GM18867 (cell line): ENCODE measurements around the gene SH2D1A.
"Not testable (repeated sequence)": the region's sequence is repeated elsewhere in the genome, so short reads cannot be mapped to it uniquely, and the experiment has no call there.

Experiments used
- ATAC-seq: cut with Tn5 transposase; IDR thresholded peaks from one replicate; pipeline ENCODE4 v1.9.1; 2021; ENCODE audit warnings: mild to moderate bottlenecking, moderate library complexity; ENCODE audit not compliant: unreplicated experiment

SH2D1A gene

DNA sequence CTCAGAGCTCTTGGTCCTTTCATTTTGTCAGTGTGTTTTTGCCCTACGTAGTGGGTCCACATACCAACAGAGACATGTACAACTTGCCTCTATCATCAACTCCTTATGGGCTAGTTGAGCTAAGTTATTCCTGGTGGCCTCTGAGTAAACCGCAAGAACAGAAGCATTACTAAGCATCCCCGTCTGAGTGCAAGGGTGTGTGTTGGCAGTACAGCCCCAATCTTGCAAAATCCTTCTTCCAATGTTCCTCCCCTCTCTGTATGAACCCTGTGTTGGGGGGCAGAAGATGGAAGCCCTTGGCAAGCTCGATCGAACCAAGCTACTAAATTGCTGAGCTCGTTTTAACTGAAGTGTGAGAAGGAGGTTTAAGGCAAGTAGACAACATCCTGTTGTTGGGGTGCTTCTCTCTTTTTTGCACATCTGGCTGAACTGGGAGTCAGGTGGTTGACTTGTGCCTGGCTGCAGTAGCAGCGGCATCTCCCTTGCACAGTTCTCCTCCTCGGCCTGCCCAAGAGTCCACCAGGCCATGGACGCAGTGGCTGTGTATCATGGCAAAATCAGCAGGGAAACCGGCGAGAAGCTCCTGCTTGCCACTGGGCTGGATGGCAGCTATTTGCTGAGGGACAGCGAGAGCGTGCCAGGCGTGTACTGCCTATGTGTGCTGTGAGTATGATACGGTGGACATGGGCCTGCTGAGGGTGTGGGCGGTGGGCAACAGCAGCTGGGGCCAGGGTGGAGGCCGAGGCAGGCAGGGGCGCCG is at the start of gene SH2D1A:
Gene SH2D1A (plus strand): TSS at position 447 of the 760 bp plus-strand sequence. CDS start 80 bp downstream, at position 527.
- ATAC-seq: no peak

DNA sequence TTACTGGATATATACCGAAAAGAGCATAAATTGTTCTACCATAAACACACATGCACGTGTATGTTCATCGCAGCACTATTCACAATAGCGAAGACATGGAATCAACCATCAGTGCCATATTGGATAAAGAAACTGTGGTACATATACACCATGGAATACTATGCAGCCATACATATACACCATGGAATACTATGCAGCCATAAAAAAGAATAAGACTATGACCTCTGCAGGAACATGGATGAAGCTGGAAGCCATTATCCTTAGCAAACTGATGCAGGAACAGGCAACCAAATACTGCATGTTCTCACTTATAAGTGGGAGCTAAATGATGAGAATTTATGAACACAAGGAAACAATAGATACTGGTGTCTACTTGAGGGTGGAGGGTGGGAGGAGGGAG is 47.0 kb upstream of the SH2D1A start:
- not testable (repeated sequence) for ATAC-seq

DNA sequence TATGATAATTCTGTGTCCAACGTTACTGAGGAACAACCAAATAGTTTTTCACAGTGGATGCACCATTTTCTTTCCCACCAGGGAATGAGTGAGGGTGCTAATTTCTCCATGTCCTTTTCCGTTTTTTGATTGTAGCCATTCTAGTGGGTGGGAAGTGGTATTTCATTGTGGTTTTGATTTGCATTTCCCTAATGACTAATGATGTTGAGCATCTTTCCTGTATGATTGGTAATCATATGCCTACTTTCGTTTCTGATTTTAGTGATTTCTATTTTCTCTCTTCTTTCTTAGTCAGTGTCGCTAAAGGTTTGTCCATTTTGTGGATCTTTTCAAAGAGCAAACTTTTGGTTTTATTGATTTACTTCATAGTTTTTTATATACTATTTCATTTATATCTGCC is 46.0 kb upstream of the SH2D1A start:
- ATAC-seq: peak; percentile 62

DNA sequence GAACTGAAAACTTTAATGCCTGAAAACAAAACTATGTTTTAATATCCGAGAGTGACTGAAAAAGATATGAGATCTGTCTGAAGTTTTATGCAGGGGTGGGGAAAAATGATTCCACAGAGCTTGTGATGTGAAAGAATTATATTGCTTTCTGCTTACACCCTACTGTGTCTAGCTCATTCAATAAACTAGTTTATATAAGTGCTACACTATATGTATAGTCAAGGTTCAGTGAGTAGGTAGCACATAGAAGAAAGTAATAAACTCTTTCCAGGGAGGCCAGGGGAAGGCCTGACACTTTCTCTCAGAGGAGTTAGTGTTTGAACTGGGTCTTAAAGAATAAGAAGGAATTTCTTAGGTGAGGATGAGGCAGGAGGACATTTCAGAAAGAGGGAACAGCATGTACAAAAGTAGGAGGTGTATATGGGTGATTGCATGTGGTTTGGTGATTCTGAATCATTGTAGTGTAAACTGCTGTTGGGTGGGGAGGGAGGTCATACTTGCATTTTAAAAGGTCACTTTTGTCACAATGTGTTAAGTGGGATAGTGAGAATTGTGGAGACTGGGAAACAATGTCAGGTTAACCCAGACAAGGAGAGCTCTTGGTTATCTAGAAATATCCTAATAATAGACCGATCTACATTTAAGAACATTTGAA is 39.0 kb upstream of the SH2D1A start:
- no peak for ATAC-seq

DNA sequence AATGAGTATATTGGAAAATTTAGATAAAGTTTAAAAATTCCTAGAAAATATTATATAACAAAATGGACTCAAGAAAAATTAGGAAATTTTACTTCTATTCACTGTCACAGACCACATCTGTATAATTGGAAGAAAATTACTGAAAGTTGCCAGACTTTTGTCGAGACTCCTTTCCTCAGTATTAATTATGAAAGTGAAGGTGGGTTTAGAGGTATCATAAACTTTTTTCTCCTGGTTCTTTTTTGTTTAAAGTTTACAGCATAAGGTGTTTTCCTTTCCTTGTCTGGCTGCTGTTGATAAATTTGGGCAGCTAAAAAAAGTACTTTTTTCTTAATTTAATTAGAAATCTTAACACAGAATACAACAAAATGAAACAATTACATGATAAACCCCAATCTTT is 20.6 kb upstream of the SH2D1A start:
- no peak for ATAC-seq

DNA sequence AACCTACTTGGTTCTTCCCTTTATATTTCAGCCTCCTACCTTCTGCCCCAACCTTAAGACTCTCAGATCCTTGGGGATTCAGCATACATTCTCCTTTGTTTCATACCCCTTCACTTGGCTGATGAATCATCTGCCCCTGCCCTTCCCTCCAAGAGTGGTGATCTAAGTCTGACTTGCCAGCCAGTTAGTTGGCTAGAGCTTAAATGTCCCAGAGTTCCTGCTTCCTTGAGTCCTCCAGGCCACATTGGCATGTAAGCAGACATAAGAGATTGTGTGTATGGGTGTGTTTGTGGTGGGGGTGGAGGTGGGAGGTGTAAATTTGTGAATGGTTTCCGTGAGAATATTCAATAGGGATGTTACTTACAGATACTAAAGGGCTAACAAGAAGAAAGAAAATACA is 17.6 kb upstream of the SH2D1A start:
- ATAC-seq: no peak

DNA sequence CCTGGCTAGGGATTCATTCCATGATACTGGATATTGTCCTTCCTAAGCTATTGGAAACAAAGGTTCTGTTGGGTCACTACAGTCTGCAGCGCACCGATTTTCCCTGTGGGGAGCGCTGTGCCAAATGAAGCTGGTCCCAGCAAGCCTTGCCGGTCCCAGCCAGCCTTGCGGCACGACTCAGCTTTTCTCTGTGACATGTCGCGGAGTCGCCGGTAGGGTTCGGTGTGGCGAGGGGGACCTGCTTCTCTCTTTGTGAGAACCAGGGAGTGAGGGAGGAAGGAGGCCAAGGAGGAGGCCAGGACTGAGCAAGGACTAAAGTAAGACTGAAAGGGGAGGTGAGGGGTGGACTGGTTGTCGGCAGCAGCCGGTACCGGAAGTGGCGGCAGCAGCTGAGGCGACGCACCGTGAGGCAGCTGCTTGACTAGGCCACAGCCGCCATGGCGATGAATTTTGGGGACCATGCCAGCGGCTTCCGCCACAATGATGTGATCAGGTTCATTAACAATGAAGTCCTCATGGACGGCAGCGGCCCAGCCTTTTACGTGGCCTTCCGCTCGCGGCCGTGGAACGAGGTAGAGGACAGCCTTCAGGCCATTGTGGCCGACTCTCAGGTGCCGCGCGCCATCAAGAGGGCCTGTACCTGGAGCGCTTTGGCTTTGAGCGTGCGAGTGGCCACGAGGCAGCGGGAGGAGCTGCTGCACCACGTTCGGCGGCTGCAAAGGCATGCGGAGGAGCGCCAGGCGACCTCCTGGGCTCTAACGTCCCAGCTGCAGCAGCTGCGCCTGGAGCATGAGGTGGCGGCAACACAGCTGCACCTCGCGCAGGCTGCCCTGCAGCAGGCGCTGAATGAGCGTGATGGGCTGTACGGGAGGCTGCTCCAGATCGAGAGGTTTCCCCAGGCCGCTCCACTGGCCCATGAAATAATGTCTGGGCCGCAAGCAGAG is 13.6 kb upstream of the SH2D1A start, which contains the start of gene TEX13D:
Gene TEX13D (plus strand): TSS at position 180 of the 944 bp plus-strand sequence. CDS start 258 bp downstream, at position 438.
- no peak for ATAC-seq

DNA sequence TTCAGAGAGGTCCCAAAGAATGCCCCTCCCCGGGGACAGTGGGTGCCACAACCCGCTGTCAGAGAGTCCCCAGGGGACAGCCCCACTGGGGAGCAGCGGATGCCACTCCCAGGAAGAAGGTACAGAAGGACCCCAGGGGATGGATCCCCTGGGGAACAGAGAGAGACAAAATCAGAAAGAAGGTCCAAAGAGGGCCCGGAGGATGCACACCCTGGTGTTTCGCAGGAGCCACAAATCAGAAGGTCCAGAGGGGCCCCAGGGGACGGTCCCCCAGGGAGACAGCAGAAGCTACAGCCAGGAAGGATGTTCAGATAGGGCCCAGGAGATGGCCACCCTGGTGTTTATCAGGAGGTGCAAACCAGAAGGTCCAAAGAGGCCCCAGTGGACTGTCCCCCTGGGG is 12.5 kb upstream of the SH2D1A start:
- no peak for ATAC-seq

DNA sequence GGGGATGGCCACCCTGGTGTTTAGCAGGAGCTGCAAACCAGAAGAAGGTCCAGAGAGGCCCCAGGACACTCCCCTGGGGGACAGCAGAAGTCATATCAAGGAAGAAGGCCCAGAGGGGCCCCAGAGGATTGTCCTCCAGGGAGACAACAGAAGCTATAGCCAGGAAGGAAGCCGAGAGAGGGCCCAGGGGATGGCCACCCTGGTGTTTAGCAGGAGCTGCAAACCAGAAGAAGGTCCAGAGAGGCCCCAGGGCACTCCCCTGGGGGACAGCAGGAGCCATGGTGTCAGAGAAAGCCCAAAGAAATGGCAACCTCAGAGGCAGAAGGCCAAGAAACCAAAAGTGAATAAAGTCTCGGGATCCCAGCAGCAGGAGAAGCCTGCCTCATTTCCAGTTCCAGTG is 11.8 kb upstream of the SH2D1A start:
- ATAC-seq: not testable (repeated sequence)

DNA sequence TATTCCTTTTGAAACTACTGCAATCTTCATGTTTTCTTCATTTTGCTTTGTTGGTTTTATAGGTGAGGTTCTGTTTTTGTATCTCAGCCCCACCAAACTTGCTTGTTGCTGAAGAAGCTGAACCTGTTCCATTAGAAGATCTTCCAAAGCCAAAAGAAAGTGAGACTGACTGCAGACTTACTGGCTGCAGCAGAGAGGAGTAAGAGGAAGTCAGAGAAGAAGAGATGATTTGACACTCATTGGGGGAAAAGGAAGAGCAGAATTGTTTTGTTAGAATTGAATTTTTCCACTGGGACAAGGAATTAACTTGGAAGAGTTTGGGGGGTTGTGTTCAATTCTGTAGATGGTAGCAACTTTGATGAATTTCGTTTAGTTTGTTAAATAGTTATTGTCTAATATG is 10.8 kb upstream of the SH2D1A start:
- ATAC-seq: no peak

DNA sequence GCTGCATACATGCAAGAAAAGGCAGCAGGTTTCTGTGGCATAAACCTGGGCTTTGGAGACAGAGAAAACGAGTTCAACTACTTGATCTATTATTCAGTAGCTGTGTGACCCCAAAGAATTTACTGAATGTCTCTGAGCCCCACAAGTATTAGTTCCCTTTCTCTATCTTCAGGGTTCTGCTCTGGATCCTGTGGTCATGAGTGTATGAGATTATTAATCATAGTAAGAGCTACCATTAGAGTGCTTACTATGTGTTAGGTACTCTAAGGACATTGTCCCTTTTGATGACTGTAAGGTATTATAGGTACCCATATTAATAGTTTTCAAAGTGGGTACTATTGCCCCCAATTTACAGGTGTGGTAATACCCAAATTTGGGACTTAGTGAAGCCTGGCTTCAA is 8.4 kb upstream of the SH2D1A start:
- no peak for ATAC-seq

DNA sequence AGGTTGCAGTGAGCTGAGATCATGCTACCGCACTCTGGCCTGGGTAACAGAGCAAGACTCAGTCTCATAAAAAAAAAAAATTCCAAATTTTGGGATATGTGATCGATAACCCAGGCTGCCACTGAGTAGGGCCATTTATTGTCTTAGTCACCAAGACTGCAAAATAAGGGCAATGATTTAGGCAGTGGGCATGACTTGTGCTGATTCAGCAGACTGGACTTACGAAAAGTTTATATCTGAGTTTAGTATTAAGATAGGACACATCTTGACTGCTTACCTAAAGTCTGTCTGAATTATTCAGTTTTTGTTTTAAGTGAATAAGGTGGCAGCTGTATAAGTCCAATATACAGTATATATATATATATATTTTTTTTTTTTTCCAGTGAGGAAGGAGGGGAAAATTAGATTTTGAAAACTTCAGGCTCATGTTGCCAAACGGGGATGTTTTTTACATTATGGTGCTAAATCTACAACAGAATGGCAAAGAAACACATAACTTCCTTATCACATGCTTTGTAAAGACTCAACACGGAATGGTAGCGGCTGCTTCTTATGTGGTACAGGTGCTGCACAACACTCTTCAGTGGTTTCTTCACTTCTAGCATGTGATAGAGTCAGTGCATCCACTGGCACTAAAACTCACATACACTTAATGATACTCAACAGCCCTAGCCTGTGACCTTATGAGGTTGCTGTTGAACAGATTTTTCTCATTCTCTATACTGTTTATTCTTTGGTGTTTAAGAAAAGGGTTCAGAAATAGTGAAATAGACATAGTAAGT is 7.4 kb upstream of the SH2D1A start:
- no peak for ATAC-seq

DNA sequence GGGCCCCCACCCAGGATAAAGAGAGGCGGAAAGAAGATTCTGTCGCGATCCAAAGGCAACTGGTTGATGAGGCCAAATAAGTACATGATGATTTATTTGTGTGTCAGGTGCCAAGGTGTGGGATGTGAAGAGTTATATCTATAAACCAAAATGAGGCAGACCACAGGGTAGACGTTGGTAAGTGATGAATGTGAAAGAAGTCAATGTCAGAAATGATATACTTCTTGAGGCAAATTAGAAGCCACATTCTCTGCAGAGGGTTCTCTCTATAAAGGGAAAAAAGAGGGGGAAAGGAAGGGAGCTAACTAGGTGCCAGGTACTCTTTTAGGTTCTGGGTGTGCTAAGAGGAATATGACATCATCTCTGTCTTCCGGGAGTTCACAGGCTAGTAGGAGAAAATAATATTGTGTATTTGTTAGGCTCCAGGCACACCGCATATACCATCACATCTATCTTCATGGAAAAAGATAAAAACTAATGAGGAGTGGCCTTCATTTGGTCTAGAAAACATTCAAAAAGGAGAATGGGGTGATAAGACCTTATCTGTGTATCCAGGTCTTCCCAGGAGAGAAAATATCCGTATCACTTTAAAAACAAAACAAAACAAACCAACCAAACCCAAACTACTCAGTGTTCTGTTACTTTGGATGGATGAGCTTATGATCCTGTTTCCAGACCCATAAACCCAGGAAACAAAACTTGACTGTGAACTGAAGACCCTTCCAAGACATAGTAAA is 4.8 kb upstream of the SH2D1A start:
- no peak for ATAC-seq

DNA sequence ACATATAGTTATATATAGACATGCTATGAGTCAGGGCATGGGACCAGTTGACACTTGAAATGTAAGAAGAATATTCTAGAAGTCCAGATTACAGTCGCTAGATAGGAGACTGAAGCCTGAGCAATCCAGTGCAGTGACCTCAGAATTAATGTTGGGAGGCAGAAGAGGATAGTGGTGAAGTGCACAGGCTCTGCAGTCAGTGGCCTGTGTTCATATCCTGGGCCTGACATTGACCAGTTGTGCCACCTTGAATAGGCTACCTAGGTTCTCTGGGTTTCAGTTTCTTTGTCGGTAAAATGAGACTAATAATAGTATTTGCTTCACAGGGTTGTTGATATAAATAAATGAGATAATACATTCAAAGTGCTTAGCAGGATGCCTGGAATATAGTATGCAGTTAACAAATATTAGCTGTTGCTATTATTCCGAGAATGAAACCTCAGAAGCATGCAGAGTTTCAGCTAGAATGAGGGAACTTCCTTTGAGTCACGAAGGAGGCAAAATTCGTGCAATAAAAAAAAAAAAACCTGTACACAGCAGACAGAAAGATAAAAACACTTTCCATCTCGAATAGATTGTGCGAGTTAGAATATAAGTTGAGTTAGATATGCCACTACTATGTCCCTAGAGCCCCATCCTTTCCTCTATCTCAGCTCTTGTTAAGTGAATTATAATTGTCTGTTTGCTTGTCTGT is 4.0 kb upstream of the SH2D1A start:
- ATAC-seq: peak; percentile 41

DNA sequence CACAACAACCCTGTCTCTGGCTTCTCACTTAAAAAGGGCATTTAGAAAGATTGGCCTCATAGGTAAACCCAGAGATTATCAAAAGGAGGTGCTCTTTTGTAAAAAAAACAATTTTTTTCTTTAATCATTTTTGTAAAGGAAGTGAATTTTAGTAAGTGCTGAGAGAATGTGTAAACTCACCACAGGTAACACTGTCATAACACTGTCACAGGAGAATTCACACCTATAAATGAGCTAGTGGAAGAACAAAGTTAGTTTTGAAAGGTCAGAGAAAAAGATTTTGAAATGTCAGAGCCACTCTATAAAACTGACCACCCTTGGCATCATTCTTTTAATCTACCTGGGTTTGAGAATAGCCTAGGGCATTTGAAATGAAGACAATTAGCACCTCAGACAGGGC is 3.3 kb upstream of the SH2D1A start:
- no peak for ATAC-seq

DNA sequence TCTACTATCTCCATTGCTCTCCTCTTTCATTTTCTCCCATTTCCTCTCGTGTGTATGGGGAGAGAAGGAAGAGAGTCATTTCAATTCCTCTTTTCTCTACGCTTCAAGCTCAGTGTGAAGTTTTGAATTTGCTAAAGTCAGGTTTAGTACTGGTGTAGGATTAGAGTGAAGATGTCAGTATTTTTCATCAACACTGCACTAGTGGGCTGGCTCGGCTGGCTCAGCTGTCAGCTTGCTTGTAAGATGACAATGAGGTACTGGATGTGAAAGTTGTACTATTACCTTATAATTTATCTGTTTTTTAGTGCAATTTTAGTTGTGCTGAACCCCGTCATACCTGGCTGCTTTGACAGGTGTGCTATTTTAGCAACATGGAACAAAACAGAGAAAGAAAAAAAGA is 2.1 kb upstream of the SH2D1A start:
- peak; percentile 35 for ATAC-seq

DNA sequence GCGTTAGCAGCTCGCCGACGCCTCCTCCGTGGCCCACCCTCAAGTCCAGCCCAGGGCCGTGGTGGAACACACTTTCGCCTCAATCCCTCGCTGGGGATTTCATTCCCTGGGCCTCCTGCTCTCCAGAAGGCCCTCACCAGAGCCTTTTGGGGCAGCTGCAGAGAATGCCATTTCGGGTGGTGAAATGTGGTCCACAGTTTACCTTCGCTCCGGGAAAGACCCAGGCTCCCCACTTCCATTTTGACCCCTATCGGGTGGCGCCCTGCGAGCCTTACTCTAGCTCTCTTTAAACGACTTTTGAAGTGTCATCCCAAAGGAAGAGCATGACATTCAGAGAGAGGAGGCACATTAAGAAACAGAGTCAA is 496 bp downstream of the SH2D1A start:
- ATAC-seq: no peak

DNA sequence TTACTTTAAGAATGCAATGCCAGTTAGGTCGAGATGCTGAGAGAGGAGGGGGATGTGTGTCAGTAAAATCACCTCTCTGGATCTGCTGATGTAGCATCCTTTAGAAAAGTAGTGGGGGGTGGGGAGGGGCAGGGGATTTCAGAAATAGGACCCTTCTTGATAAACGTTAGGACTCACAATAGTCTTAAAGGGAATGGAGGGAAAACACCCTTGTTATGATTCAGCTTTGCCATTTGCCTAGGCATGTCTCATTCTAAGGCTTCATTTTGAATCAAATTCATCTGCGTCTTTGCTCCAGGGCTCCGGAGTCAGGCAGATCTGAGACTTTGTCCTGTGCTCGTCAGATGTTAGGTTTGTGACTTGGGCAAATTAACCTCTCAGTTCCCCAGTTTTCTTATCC is 879 bp downstream of the SH2D1A start:
- no peak for ATAC-seq

DNA sequence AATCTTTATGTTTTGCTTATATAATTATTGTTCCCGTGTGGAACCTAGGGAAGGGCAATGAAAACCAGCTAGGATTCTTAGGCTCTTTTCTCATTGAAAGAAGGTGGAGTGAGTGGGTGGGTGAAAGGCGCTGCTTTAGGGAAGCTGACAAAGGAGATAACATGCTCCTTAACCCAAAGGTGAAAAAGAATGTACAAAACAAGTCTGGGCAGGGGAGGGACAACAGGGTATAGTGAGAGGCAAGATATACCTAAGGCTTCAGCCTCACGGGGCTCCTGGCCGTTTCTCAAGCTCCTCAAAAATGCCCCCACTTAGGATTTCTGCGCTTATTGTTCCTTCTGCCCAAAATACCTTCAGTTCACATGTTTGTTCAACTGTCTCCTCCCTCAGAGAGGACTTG is 1.8 kb downstream of the SH2D1A start:
- no peak for ATAC-seq
